ACHN (cell line): ENCODE results near the gene MCF2L2.
A peak's percentile ranks its signal among the peaks of the same experiment; 100 is the strongest.
"Not testable (repeated sequence)": the region's sequence is repeated elsewhere in the genome, so short reads cannot be mapped to it uniquely, and the experiment has no call there.

Experiments
- DNase-seq: peaks from one replicate; pipeline ENCODE4 v3.0.0-alpha.2; 2015
- in situ Hi-C: cut with HindIII; loops from 2 replicates; pipeline ENCODE4 v1.10.0; 2017; ENCODE audit warnings: low sequenced_read_pairs, low pct_ligation_motif_present, low pct_unique_long_range_greater_than_20kb

The MCF2L2 gene, protein sequence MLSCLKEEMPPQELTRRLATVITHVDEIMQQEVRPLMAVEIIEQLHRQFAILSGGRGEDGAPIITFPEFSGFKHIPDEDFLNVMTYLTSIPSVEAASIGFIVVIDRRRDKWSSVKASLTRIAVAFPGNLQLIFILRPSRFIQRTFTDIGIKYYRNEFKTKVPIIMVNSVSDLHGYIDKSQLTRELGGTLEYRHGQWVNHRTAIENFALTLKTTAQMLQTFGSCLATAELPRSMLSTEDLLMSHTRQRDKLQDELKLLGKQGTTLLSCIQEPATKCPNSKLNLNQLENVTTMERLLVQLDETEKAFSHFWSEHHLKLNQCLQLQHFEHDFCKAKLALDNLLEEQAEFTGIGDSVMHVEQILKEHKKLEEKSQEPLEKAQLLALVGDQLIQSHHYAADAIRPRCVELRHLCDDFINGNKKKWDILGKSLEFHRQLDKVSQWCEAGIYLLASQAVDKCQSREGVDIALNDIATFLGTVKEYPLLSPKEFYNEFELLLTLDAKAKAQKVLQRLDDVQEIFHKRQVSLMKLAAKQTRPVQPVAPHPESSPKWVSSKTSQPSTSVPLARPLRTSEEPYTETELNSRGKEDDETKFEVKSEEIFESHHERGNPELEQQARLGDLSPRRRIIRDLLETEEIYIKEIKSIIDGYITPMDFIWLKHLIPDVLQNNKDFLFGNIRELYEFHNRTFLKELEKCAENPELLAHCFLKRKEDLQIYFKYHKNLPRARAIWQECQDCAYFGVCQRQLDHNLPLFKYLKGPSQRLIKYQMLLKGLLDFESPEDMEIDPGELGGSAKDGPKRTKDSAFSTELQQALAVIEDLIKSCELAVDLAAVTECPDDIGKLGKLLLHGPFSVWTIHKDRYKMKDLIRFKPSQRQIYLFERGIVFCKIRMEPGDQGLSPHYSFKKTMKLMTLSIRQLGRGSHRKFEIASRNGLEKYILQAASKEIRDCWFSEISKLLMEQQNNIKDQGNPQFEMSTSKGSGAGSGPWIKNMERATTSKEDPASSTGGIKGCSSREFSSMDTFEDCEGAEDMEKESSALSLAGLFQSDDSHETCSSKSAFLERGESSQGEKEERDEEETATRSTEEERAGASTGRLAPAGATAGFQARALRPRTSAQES

DNA sequence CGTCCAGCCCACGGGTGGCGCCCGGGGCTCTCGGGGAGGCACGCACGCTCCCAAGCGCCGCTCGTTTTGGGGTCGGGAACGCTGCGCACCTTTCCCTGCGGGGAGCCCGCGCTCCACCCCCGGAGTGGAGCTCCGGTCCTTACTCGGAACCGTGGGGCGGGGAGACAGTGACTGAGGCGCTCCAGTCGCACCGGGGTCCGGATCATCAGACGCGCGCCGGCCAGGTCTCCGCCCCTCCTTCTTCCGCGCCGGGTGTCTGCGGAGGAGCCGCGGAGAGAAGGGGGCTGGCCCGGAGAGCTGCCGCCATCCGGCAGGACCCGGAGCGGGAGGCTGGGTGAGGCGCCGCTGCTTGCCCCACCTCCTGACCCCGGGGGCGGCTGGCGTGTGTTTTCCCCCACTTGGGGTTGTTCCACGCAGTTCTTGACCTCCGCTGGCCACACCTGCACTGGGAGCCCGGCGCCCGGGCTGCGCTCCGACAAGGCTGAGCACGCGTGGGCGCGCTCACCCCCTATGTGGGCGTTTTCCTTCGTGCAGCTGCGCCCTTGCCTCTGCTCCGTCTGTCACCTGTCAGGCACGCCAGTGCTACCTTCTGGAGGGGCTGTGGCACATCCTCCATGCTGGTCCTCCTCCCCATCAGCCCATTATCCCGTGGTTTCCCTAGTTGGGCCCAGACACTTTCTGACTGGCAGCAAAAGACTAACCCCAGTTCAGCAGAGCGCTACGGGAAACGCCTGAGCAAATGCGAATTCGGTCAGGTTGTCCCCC lies at the start of gene MCF2L2:
Gene MCF2L2 (minus strand): TSS at position 173 of the 765 bp plus-strand sequence. CDS start 642 bp downstream, outside the sequence.
- peak; percentile 45 for DNase-seq
- in situ Hi-C loops: no loop called here

DNA sequence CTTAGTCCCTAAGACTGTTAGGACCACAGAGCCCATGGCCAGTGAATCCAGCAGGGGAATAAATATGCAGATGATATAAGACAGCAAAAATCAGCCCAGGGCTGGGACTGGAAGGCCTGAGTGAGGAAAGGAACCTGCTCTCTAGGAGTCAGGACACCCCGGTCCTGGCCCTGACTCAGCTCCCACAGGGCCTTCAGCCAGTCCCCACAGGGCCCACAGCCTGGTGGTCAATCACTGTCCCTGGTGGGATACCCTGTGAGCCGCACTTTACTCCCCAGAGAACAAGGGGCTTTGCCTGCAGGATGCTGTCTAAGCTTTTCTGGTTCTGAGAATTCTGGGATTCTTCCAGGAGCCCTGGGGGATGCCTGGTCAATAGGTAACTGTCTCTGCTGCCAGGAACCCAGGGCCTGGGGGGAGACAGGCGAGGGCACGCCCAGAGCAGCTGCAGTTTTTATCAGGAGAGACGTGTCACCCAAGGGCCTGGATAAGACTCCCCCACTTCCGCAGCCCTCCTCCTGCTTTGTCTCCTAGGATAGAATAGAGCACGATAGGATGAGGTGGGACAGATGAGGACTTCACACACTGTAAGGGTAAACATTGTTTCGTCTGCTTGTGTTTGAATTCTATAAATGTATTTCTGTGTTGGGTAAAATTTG lies 49.5 kb upstream of the MCF2L2 start:
- DNase-seq: no peak
- in situ Hi-C loops: loop anchor here (25.0 kb wide), 1 partner anchor 334 kb away; no protein-coding TSS in a partner anchor

DNA sequence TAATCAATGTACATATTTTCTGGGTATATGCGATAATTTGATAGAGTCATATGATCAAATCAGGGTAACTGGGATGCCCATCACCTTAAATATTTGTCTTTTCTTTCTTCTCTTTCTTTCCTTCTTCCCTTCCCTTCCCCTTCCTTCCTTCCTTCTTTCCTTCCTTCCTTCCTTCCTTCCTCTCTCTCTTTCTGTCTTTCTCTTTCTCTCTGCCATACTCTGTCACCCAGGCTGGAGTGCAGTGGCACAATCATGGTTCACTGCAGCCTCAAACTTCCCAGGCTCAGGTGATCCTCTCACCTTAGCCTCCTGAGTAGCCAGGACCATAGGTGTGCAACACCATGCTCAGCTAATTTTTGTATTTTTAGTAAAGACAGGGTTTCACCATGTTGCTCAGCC lies 47.3 kb upstream of the MCF2L2 start:
- in situ Hi-C loops: loop anchor here (25.0 kb wide), 1 partner anchor 337 kb away; no protein-coding TSS in a partner anchor

DNA sequence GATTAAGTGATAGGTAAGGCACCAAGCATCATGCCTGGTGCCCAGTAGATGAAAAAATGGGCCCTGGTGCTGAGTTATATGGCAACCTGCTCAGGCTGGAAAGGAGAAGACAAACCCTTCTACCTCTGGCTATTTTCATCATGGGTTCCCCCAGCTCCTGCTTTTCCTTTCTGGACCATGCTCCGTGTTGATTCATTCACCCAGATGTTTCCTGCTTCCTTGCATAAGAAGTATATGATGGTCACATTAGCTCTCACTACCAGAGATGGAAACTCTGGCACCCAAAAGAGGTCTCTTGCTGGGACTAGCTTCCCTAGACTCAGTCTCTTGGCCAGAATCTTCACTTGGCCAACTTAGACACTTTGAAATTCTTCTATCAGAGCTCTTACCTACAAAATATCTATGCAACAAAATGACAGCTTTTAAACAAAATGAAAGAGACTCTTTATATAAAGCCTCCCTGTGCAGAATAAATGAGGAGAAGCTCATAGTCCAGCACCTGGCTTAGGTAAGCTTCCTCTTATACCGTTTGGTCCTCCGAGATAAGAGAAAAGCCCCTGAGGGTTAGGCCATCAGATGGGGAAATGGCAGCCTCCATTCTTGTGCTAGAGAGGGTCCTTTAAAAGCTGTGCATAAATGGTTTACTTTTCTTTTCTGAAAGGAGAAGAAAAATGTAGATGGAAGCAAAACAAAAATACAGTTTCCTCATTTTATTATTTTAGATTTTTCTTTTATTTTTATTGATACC lies 46.8 kb upstream of the MCF2L2 start:
- in situ Hi-C loops: loop anchor here (25.0 kb wide), 1 partner anchor 337 kb away; no protein-coding TSS in a partner anchor
- DNase-seq: no peak

More for the DNA sequence above, 47.3 kb upstream of the MCF2L2 start:
- not testable (repeated sequence) for DNase-seq

DNA sequence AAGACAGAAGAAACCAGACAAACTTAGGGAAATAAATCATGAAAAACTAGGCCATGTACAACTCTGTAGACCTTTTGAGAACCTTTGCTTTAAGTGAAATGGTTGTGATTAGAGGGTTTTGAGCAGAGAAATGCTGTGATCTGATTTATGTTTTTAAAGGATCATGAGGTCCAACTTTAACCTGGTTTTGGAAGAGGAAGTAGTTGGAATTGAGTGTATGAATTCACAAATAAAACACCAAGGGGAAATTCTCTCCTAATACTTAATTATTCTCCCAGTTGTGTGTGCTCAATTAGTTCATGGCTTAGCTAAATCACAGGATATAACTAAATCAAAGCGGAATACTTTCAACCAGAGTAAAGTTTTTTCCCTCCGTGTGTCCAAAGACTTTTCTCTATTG lies 45.5 kb upstream of the MCF2L2 start:
- in situ Hi-C loops: no loop called here
- DNase-seq: no peak

DNA sequence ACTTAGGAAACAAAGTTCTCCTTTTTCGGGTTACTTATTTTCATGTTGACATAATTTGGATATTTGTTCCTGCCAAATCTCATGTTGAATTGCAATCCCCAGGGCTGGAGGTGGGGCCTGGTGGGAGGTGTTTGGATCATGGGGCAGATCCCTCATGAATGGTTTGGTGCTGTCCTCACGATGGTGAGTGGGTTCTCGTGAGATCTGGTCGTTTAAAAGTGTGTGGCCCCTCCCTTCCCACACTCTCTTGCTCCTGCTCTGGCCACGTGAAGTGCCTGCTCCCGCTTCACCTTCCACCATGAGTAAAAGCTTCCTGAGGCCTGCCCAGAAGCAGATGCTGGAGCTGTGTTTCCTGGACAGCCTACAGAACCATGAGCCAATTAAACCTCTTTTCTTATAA lies 43.7 kb upstream of the MCF2L2 start:
- in situ Hi-C loops: no loop called here
- DNase-seq: no peak

DNA sequence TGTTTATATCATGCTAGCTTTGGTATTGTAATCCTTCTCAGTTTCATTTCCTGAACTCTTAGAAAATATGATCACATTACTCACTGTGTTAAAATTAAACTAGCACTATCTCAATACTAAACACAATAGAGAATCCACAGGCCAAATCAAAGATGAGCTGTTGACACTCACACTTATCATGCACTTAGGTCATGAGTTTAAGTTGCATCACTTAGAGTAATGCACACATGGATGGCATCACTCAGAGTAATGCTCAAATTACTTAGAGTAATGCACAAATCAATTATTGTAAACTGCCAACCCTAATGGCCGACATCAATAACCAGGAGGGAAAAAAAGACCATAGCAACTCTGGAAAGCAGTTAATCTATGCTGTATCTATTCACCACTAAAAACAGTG lies 40.0 kb upstream of the MCF2L2 start:
- DNase-seq: no peak
- in situ Hi-C loops: no loop called here

DNA sequence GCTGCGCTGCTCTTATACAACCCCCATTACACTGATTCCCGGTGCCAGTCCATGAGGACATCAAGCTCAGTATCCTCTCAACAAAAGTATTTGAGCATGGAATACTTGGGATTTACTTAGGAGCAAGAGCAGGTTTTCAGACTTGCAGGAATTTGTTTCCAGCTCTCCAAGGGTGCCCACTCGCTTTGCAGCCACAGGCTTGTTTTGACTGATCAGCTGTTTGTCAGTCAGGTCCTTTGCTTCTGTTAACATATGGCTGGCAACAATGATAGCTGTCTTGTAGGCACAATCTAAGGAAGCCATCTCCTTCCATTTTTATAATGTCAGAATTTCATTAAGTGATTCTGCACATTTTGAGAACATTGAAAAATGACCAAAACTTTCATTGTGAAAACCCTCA lies 38.2 kb upstream of the MCF2L2 start:
- in situ Hi-C loops: no loop called here
- no peak for DNase-seq

DNA sequence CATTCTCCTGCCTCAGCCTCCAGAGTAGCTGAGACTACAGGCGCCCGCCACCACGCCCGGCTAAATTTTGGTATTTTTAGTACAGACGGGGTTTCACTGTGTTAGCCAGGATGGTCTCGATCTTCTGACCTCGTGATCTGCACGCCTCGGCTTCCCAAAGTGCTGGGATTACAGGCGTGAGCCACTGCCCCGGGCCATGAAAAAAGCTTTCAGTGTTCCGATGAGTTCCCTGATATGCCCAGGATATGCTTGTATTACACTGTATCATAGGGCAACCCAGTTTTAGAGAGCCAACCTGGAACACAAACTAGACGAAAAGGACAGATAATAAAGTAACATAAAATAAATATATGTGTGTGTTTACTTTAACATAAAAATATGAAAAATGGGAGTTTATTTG lies 37.3 kb upstream of the MCF2L2 start:
- in situ Hi-C loops, DNase-seq: not testable (repeated sequence)

DNA sequence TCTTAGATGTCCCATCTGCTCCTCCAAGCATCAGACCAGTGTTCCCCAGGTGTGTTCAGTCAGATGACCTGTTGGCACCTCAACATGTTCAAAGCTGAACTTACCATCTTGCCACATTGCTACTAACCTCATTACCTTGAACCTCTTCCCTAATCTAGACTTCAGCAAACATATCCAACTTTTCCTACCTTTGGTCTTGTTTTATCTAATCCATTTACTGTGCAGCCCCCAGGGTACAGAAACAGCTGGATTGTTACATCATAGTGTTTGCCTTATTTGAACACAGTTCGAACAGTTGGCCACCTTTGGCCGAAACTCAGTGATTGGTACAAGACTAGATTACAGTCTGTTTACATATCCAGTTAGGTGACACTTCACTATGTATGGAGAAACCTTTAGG lies 36.1 kb upstream of the MCF2L2 start:
- in situ Hi-C loops: no loop called here

DNA sequence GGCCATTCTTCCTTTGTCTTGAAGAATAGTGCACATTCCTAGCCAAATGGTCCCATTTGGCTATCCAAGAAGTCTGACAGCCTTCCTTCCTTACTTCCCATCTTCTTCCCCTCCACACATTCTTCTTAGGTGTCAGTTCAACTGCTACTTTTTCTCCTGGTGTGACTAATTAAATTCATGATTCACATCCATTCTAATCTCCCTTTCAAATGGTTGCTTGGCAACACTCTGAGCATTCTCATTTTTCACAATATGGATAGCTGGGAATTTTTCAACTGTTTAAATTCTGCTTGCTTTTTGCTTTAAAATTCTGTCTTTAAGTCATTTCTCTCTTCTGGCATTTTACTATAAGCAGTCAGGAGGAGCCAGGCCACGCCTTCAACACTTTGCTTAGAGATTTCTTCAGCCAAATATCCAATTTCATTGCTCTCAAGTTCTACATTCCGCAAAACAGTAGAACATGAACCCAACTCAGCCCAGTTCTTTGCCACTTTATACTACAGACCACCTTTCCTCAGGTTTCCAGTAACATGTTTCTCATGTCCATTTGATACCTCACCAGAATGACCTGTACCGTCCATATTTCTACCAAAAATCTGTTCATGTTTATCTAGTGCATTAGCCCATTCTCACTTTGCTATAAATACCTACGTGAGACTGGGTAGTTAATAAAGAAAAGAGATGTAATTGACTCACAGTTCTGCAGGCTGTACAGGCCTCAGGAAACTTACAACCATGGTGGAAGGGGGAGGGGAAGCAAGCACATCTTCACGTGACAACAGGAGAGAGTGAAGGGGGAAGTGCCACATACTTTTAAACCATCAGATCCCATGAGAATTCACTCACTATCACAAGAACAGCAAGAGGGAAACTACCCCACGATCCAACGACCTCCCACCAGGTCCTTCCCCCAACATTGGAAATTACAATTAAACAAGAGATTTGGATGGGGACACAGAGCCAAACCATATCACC lies 31.9 kb upstream of the MCF2L2 start:
- in situ Hi-C loops: no loop called here
- no peak for DNase-seq

More for the DNA sequence above, 36.1 kb upstream of the MCF2L2 start:
- no peak for DNase-seq

DNA sequence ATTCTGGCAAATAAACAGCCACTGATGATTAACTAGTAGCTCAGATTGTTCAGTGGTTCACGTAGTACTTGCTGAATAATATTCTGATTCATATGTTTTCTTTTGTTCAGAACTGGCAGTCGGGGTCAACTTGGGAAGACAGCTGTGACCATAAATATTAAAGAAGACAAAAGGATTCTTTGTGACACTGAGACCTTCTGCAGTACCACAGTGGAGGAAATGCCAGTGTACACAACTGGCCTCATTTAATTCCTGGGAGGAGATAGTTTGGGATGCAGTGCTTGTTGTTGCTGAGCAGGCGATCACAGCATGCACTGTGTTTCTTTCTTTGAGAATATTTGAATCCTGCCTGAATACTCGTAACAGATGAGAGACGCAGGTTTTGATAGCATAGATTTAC lies 26.7 kb upstream of the MCF2L2 start:
- in situ Hi-C loops: no loop called here
- DNase-seq: no peak

DNA sequence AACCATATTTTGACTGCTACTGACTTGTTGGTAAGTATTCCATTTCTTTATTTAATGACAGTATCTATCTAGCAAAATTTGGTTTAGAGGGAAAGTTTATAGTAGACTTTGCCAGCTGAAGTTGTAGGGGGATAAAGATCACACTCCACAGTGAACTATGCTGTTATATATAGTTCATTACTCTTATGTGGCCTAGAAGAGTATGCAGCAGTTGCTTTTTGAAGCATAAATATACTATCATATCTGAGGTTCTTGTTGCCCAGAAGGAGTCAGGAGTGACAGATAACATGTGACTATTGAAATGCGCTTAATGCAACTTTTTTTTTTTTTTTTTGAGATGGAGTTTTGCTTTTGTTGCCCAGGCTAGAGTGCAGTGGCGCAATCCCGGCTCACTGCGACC lies 25.6 kb upstream of the MCF2L2 start:
- no peak for DNase-seq
- in situ Hi-C loops: no loop called here

DNA sequence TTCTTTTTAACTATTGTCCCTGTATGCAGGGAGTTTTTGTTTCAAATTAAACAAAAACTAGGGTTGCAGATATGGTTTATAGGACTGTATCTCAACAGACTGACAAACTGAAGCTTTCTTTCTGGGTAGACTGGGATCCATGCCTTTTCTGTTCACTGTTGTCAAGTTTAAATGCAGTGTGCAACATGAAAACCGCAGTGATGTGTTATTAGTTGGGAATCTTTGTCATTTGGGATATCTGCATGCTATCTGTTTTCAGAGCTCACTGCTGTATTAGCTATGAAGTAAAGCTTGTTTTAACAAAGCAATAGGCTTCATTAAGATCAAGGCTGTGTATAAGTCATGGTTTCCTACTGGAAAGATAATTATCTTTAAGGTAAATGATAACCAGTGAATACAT lies 21.4 kb upstream of the MCF2L2 start:
- DNase-seq: no peak
- in situ Hi-C loops: no loop called here

DNA sequence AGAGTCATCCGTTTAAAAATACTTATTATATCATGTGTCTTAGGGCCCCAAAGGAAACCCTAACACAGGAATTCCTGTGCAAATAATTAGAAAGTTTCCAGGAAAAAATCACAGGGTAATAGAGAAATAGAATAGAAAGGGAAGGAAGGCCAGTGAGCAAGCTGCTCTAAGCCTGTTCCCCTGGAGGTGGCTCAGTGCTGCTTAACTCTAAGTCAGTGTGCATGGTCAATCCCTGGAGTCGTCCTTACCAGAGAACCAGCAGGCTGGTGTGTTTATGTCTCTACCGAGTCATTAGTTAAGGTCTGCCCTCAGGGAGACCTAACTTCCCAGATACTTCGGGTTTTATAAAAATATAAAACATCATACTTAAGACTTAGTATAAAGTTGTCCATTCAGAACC lies 21.0 kb upstream of the MCF2L2 start:
- in situ Hi-C loops: no loop called here
- DNase-seq: no peak
